Peyer's patch (tissue), 4 donors: ENCODE data around the gene ZC3H12D. TPM values are rescaled to one million over a fixed set of nuclear protein-coding genes. Genes with fewer than 3 reads are reported as not detected.

Experiments used
- DNase-seq, 3 donors: peaks; one replicate each; pipeline ENCODE4 v3.0.0-alpha.2; 2017 to 2019
- H3K27ac ChIP-seq, 4 donors: fragments of 200-600 bp; sonication (generic); one replicate each; pipeline ENCODE4 v1.5.1; 2016 to 2019
- H3K27me3 ChIP-seq, 2 donors: fragments of 200-600 bp; sonication (generic); one replicate each; pipeline ENCODE4 v1.5.1; 2019
- H3K36me3 ChIP-seq, 3 donors: fragments of 200-600 bp; sonication (generic); one replicate each; pipeline ENCODE4 v1.5.1; 2016 to 2019
- H3K4me1 ChIP-seq, 4 donors: fragments of 200-600 bp; sonication (generic); one replicate each; pipeline ENCODE4 v1.5.1; 2016 to 2019
- H3K4me3 ChIP-seq, 4 donors: fragments of 200-600 bp; sonication (generic); 1 replicate in 3 of 4; 2 replicates in 1 of 4; pipeline ENCODE4 v1.5.1; 2016 to 2019; ENCODE audit warnings: mild to moderate bottlenecking in 1 of 4
- H3K9me3 ChIP-seq, 4 donors: fragments of 200-600 bp; sonication (generic); one replicate each; pipeline ENCODE4 v1.5.1; 2016 to 2019; ENCODE audit warnings: mild to moderate bottlenecking in 1 of 4
- POLR2A ChIP-seq, 2 donors: fragments of 450-650 bp; IDR thresholded peaks; one replicate each; pipeline ENCODE4 v1.5.1; 2017; ENCODE audit warnings: antibody characterized with exemption in 2 of 2, mild to moderate bottlenecking in 2 of 2, moderate library complexity in 2 of 2
- total RNA-seq, 4 donors: library from RNA; depleted of rRNA; stranded (reverse); fragments of >200 nt; gene quantifications; one replicate each; pipeline ENCODE4 v1.1.0, GENCODE V29; 2016
- TF ChIP-seq, protein P1 (sequence below), 6 experiments: fragments of 450-650 bp in 4 of 6; fragments of 200-600 bp in 2 of 6; sonication (generic) in 1 of 6; IDR thresholded peaks; one replicate each; pipeline ENCODE4 v1.5.1; 2017 to 2019; ENCODE audit warnings: antibody characterized with exemption in 6 of 6, mild to moderate bottlenecking in 3 of 6, moderate library complexity in 1 of 6

ZC3H12D gene
- total RNA-seq, 4 donors from 2014 or later, result 7.8 to 32.2 (median 18.5) TPM

DNA sequence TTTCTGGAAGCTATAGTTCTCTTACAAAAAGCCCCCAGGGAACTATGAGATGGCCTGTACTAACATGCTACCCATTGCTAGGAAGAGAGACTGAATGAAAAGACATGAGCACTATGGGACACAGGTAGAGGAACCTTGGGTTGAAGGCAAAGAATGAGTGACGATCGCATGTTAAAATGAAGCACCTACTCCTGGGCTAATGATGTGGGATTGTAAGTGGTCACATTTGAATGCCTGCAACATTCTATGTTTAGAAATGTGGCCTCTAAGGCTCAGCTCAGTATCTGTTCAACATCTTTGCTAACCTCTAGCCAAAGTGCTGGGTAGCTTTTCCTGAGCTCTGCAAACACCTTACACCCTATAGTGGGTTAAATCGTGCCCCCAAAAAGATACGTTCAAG, 5.2 kb upstream of the ZC3H12D start:
- peaks cover 0 to 10% (median 6%) of the 10 kb centered on the region in 4 donors for H3K4me1 ChIP-seq
- H3K4me3 ChIP-seq, result no peak overlapping the region
- H3K27me3 ChIP-seq, result no peaks in the 10 kb centered on the region
- no peak for DNase-seq
- H3K9me3 ChIP-seq, result no peaks in the 10 kb centered on the region
- no peaks in the 10 kb centered on the region for H3K36me3 ChIP-seq
- H3K27ac ChIP-seq, result no peak overlapping the region
- TF ChIP-seq, protein P1, sequence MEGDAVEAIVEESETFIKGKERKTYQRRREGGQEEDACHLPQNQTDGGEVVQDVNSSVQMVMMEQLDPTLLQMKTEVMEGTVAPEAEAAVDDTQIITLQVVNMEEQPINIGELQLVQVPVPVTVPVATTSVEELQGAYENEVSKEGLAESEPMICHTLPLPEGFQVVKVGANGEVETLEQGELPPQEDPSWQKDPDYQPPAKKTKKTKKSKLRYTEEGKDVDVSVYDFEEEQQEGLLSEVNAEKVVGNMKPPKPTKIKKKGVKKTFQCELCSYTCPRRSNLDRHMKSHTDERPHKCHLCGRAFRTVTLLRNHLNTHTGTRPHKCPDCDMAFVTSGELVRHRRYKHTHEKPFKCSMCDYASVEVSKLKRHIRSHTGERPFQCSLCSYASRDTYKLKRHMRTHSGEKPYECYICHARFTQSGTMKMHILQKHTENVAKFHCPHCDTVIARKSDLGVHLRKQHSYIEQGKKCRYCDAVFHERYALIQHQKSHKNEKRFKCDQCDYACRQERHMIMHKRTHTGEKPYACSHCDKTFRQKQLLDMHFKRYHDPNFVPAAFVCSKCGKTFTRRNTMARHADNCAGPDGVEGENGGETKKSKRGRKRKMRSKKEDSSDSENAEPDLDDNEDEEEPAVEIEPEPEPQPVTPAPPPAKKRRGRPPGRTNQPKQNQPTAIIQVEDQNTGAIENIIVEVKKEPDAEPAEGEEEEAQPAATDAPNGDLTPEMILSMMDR (IDR thresholded peaks at IDR 0.05), result no peak
- TF ChIP-seq POLR2A (IDR thresholded peaks at IDR 0.05), result no peak

DNA sequence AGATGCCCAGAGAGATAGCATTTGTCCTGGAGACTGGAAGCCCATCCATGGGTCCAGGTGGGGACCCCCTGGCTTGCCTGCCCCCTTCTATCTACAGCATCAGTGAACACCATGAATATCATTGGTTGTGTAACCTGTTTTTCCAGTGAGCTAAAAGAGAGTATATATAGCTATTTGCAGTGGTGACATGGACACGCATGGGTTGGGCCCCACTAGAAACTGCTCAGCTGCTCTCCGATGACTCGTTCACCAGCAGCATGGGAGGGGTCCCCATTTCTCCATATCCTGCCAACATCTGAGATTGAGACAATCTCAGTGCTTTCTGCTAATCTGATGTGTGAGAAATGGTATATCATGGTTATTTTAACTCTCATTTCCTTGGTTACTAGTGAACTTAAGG, 4.0 kb upstream of the ZC3H12D start:
- Histone ChIP-seq H3K36me3 (no peaks in the 10 kb centered on the region), H3K9me3 (no peaks in the 10 kb centered on the region), H3K4me3 (no peak overlapping the region), H3K4me1 (peaks cover 0 to 12% (median 6%) of the 10 kb centered on the region in 4 donors), H3K27ac (peak overlapping the region in 1 of 4 donors; percentile 59), H3K27me3 (no peaks in the 10 kb centered on the region)
- DNase-seq, result peak in 1 of 3 donors; percentile 62
- TF ChIP-seq, protein P1 (IDR thresholded peaks at IDR 0.05), result no peak
- TF ChIP-seq POLR2A (IDR thresholded peaks at IDR 0.05), result no peak

DNA sequence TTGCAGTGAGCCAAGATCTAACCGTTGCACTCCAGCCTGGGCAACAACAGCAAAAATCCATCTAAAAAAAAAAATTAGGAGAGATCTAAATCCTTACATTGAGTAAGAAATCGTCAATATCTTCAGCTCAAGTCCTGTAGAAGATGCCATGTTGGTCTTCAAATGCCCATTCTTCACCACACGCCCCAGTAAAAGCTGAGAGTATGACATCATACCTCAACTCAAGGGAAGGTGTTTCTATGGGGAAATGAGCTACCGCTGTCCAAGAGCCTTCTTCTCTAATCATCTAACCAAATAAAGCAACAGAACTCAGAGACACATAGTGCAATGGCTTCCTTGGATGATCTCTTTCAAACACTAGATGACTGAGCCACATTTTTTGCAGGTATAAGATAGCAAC, 2.5 kb upstream of the ZC3H12D start:
- Histone ChIP-seq H3K4me1 (peaks cover 0 to 24% (median 6%) of the 10 kb centered on the region in 4 donors), H3K4me3 (no peak overlapping the region), H3K27me3 (no peaks in the 10 kb centered on the region), H3K36me3 (no peaks in the 10 kb centered on the region), H3K27ac (no peak overlapping the region), H3K9me3 (no peaks in the 10 kb centered on the region)
- TF ChIP-seq, protein P1 (IDR thresholded peaks at IDR 0.05), result no peak
- no peak for TF ChIP-seq POLR2A (IDR thresholded peaks at IDR 0.05)
- no peak for DNase-seq

DNA sequence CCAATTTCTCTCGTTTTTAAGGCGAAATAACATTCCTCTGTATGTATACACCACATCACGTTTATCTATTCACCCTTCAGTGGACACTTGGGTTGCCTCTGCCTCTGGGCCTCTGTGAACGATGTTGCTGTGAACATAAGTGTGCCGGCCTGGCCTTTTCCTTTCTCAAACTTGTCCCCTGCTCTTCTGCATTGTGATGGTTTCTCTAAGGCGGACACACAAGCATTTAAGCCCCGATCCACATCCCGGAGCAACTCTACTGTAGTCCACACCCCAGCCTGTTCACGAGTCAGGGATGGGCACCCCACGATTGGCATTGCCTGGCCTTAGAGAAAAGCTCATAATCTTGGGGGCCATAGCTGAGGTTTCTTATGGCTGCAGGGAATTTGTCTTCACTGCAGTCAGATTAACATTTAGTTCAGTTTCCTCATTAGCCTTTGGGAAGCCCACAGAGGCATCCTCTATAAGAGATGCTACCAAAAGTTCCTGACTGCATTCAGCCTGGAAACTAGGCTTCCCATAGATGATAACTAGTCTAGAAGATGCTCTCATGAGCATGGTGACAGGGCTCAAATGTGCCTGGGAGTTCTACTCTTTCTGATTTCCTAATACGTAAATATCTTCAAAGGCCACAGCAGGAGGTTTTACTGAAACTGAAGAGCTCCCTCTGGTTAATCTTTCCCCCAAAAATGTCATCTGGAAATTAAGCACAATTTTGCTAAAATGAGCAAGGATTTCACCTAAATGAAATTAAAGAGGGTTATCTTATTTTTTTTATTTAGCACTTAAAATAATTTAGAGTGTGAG, 762 bp downstream of the ZC3H12D start:
- H3K4me3 ChIP-seq, result peak overlapping the region; percentile 33 to 51 (median 42)
- no peaks in the 10 kb centered on the region for H3K27me3 ChIP-seq
- H3K9me3 ChIP-seq, result no peaks in the 10 kb centered on the region
- H3K27ac ChIP-seq, result peak overlapping the region; percentile 79 to 89 (median 86)
- DNase-seq, result no peak
- no peaks in the 10 kb centered on the region for H3K36me3 ChIP-seq
- H3K4me1 ChIP-seq, result peaks cover 0 to 24% (median 9%) of the 10 kb centered on the region in 4 donors
- TF ChIP-seq, protein P1 (IDR thresholded peaks at IDR 0.05), result no peak
- no peak for TF ChIP-seq POLR2A (IDR thresholded peaks at IDR 0.05)

DNA sequence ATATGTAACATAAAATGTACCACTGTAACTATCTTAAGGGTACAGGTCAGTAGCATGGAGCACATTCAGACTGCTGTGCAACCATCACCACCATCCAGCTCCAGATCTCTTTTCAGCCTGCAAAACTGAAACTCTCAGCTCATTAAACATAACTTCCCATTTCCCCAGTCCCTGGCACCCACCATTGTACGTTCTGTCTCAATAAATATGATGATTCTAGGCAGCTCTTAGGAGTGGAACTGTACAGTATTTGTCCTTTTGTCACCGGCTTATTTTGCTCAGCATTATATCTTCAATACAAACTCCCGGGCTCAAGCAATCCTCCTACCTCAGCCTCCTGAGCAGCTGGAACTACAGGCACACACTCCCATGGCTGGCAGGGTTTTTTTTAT, 1.5 kb downstream of the ZC3H12D start:
- TF ChIP-seq, protein P1 (IDR thresholded peaks at IDR 0.05), result no peak
- no peak for TF ChIP-seq POLR2A (IDR thresholded peaks at IDR 0.05)
- Histone ChIP-seq H3K27me3 (no peaks in the 10 kb centered on the region), H3K4me1 (peaks cover 0 to 24% (median 9%) of the 10 kb centered on the region in 4 donors), H3K9me3 (no peaks in the 10 kb centered on the region), H3K4me3 (peak overlapping the region; percentile 33 to 51 (median 42)), H3K27ac (peak overlapping the region; percentile 79 to 89 (median 86)), H3K36me3 (no peaks in the 10 kb centered on the region)
- DNase-seq, result peak in 1 of 3 donors; percentile 47
